H9 (cell line): ENCODE data around the gene SRD5A3. TPM values are rescaled to one million over a fixed set of nuclear protein-coding genes. Genes with fewer than 3 reads are reported as not detected.
"Not testable (repeated sequence)": the region's sequence is repeated elsewhere in the genome, so short reads cannot be mapped to it uniquely, and the experiment has no call there.

Experiments used
- DNase-seq: peaks from one replicate; pipeline ENCODE4 v3.0.0-alpha.2; 2017
- H2AFZ ChIP-seq: one replicate; pipeline ENCODE4 v1.6.1; 2013; ENCODE audit warnings: mild to moderate bottlenecking, low read length, control low read depth, moderate library complexity
- H2AK5ac ChIP-seq: 2 replicates; pipeline ENCODE4 v1.6.1; 2013; ENCODE audit warnings: low read length, control low read depth, mixed read lengths; ENCODE audit not compliant: insufficient read length
- H2BK120ac ChIP-seq: one replicate; pipeline ENCODE4 v1.6.1; 2013; ENCODE audit warnings: low read depth, mild to moderate bottlenecking, low read length, control low read depth, inconsistent platforms; ENCODE audit not compliant: poor library complexity, severe bottlenecking
- H2BK12ac ChIP-seq: 2 replicates; pipeline ENCODE4 v1.6.1; 2013; ENCODE audit warnings: low read length, control low read depth, mixed read lengths, low read depth; ENCODE audit not compliant: insufficient read length
- H2BK15ac ChIP-seq: 2 replicates; pipeline ENCODE4 v1.6.1; 2013; ENCODE audit warnings: low read depth, low read length, control low read depth
- H2BK20ac ChIP-seq: one replicate; pipeline ENCODE4 v1.6.1; 2013; ENCODE audit warnings: low read depth, mild to moderate bottlenecking, low read length, control low read depth, inconsistent platforms; ENCODE audit not compliant: poor library complexity, severe bottlenecking
- H2BK5ac ChIP-seq: 2 replicates; pipeline ENCODE4 v1.6.1; 2013; ENCODE audit warnings: low read length, control low read depth, mixed read lengths; ENCODE audit not compliant: insufficient read length
- H3K14ac ChIP-seq: 2 replicates; pipeline ENCODE4 v1.6.1; 2013; ENCODE audit warnings: low read length, control low read depth; ENCODE audit not compliant: insufficient read depth
- H3K18ac ChIP-seq: 2 replicates; pipeline ENCODE4 v1.6.1; 2013; ENCODE audit warnings: low read depth, mild to moderate bottlenecking, mixed read lengths, low read length, control low read depth; ENCODE audit not compliant: insufficient read length
- H3K23ac ChIP-seq: 2 replicates; pipeline ENCODE4 v1.6.1; 2013; ENCODE audit warnings: low read length, control low read depth, mixed read lengths, low read depth; ENCODE audit not compliant: insufficient read length
- H3K23me2 ChIP-seq: 2 replicates; pipeline ENCODE4 v1.6.1; 2013; ENCODE audit warnings: low read depth, mild to moderate bottlenecking, mixed read lengths, low read length, control low read depth; ENCODE audit not compliant: insufficient read length, poor library complexity, severe bottlenecking
- H3K27ac ChIP-seq: 2 replicates; pipeline ENCODE4 v1.5.1; 2013; ENCODE audit warnings: low read length, control low read depth, mixed read lengths, low read depth; ENCODE audit not compliant: insufficient read length
- H3K27me3 ChIP-seq: 2 replicates; pipeline ENCODE4 v1.6.1; 2013; ENCODE audit warnings: low read length, control low read depth, inconsistent platforms; ENCODE audit not compliant: insufficient read depth
- H3K4ac ChIP-seq: 2 replicates; pipeline ENCODE4 v1.6.1; 2013; ENCODE audit warnings: low read depth, mild to moderate bottlenecking, control low read depth, inconsistent platforms, low read length, moderate library complexity
- H3K4me1 ChIP-seq: 2 replicates; pipeline ENCODE4 v1.6.1; 2013; ENCODE audit warnings: low read length, control low read depth, inconsistent platforms; ENCODE audit not compliant: insufficient read depth
- H3K4me2 ChIP-seq: 2 replicates; pipeline ENCODE4 v1.6.1; 2013; ENCODE audit warnings: low read length, control low read depth, mixed read lengths; ENCODE audit not compliant: insufficient read length, insufficient read depth
- H3K56ac ChIP-seq: 2 replicates; pipeline ENCODE4 v1.6.1; 2013; ENCODE audit warnings: low read depth, mild to moderate bottlenecking, mixed read lengths, low read length, control low read depth; ENCODE audit not compliant: insufficient read length
- H3K79me1 ChIP-seq: 2 replicates; pipeline ENCODE4 v1.6.1; 2013; ENCODE audit warnings: low read depth, mild to moderate bottlenecking, moderate library complexity, low read length, control low read depth, inconsistent platforms; ENCODE audit not compliant: insufficient read depth, poor library complexity, severe bottlenecking
- H3K79me2 ChIP-seq: 2 replicates; pipeline ENCODE4 v1.6.1; 2013; ENCODE audit warnings: low read length, control low read depth, inconsistent platforms; ENCODE audit not compliant: insufficient read depth
- H3K9ac ChIP-seq: 2 replicates; pipeline ENCODE4 v1.6.1; 2013; ENCODE audit warnings: low read length, control low read depth, mixed read lengths; ENCODE audit not compliant: insufficient read length; ENCODE audit errors: extremely low read depth
- H3K9me3 ChIP-seq: one replicate; pipeline ENCODE4 v1.6.1; 2013; ENCODE audit warnings: low read depth, low read length, inconsistent platforms; ENCODE audit not compliant: control insufficient read depth
- H3T11ph ChIP-seq: one replicate; pipeline ENCODE4 v1.6.1; 2013; ENCODE audit warnings: mild to moderate bottlenecking, low read length, control low read depth, inconsistent platforms
- H4K20me1 ChIP-seq: one replicate; pipeline ENCODE4 v1.6.1; 2013; ENCODE audit not compliant: control insufficient read depth, insufficient read length, insufficient read depth
- H4K5ac ChIP-seq: 2 replicates; pipeline ENCODE4 v1.6.1; 2013; ENCODE audit warnings: low read depth, mild to moderate bottlenecking, mixed read lengths, low read length, control low read depth; ENCODE audit not compliant: insufficient read length
- H4K8ac ChIP-seq: replicated peaks from 2 replicates; pipeline ENCODE4 v1.6.1; 2013; ENCODE audit warnings: low read length, control low read depth, mixed read lengths, low read depth; ENCODE audit not compliant: insufficient read length
- H4K91ac ChIP-seq: 2 replicates; pipeline ENCODE4 v1.6.1; 2013; ENCODE audit warnings: low read depth, mild to moderate bottlenecking, moderate library complexity, mixed read lengths, low read length, control low read depth; ENCODE audit not compliant: insufficient read length
- H3K27ac Mint-ChIP-seq, 3 experiments: 2 replicates in 2 of 3; 3 replicates in 1 of 3; pipeline ENCODE4 v1.8.0; 2020 to 2021; ENCODE audit warnings: mixed read lengths in 3 of 3, mild to moderate bottlenecking in 1 of 3, moderate library complexity in 1 of 3
- H3K27me3 Mint-ChIP-seq: 2 replicates; pipeline ENCODE4 v1.8.0; 2021; ENCODE audit warnings: low read depth, mild to moderate bottlenecking, moderate library complexity, mixed read lengths
- H3K36me3 Mint-ChIP-seq, 3 experiments: 2 replicates in 2 of 3; 3 replicates in 1 of 3; pipeline ENCODE4 v1.8.0; 2020 to 2021; ENCODE audit warnings: low read depth in 3 of 3, mixed read lengths in 3 of 3; ENCODE audit not compliant: insufficient read depth in 1 of 3
- H3K4me1 Mint-ChIP-seq, 2 experiments: 2 replicates each; pipeline ENCODE4 v1.8.0; 2020; ENCODE audit warnings: mixed read lengths in 2 of 2
- H3K4me3 Mint-ChIP-seq, 2 experiments: 2 replicates in 1 of 2; 3 replicates in 1 of 2; pipeline ENCODE4 v1.8.0; 2020 to 2021; ENCODE audit warnings: mild to moderate bottlenecking in 2 of 2, mixed read lengths in 2 of 2, moderate library complexity in 1 of 2
- H3K9me3 Mint-ChIP-seq, 2 experiments: 2 replicates in 1 of 2; 3 replicates in 1 of 2; pipeline ENCODE4 v1.8.0; 2020; ENCODE audit warnings: mild to moderate bottlenecking in 2 of 2, mixed read lengths in 2 of 2, moderate library complexity in 1 of 2
- WGBS: extraction: QIAGEN DNeasy Blood & Tissue Kit; methylation state at CpG from one replicate; pipeline ENCODE4 v1.1.7; 2013; ENCODE audit warnings: missing lambda C conversion rate, low lambda C conversion rate, mixed read lengths; ENCODE audit not compliant: insufficient read length; ENCODE audit errors: extremely low coverage; 5-methylcytosine and 5-hydroxymethylcytosine counted together
- total RNA-seq: library from RNA; stranded (reverse); gene quantifications from 2 replicates; pipeline ENCODE4 v1.2.1, GENCODE V29; 2021
- TF ChIP-seq, protein P1 (sequence below): fragments of 200-600 bp; sonication (generic); conservative IDR thresholded peaks from 3 replicates; pipeline ENCODE4 v1.8.0; 2021; ENCODE audit warnings: antibody characterized with exemption, mild to moderate bottlenecking

SRD5A3 gene
- total RNA-seq, 1 experiment from 2014 or later: 35.0 TPM

DNA sequence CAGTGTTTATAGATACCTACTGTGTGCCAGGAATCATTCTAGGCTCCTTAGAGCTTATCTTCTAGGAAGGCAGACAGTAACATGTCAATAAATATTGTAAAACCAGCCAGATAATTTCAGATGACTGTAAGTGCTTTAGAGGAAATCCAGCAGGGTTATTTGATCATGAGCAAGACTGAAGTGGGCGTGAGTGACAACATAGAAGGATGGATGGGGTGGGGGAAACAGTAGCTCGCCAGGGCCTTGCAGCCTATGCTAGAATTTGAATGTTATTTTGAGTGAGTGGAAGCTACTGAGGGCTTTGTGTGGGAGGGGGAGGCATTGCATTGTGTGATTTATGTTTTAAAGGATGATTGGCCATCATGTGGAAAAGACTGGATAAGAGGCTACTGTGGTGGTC is 6.7 kb downstream of the SRD5A3 start:
- no peak overlapping the region for H3K4me2 ChIP-seq
- H3K56ac ChIP-seq: no peak overlapping the region
- no peak overlapping the region for H3K4me3 Mint-ChIP-seq
- H3K9me3 Mint-ChIP-seq: peaks cover 4 to 9% of the 10 kb centered on the region in 2 experiments; a peak in 4 of 5 replicates
- no peaks in the 10 kb centered on the region for H3K27me3 ChIP-seq
- no peak overlapping the region for H2BK120ac ChIP-seq
- H4K8ac ChIP-seq: no peak overlapping the region
- no peak overlapping the region for H2BK12ac ChIP-seq
- H4K91ac ChIP-seq: no peak overlapping the region
- no peak for DNase-seq
- no peak overlapping the region for H2BK20ac ChIP-seq
- peaks cover 6 to 9% of the 10 kb centered on the region in 2 experiments for H3K4me1 Mint-ChIP-seq
- no peak overlapping the region for H2AK5ac ChIP-seq
- H3K14ac ChIP-seq: no peak overlapping the region
- H2BK5ac ChIP-seq: no peak overlapping the region
- no peaks in the 10 kb centered on the region for H3K79me1 ChIP-seq
- H3K9ac ChIP-seq: no peak overlapping the region
- H2BK15ac ChIP-seq: no peak overlapping the region
- no peaks in the 10 kb centered on the region for H3K9me3 ChIP-seq
- no peak overlapping the region for H3K23ac ChIP-seq
- no peak overlapping the region for H4K5ac ChIP-seq
- H3K4me1 ChIP-seq: no peaks in the 10 kb centered on the region
- peaks cover 27 to 32% (median 29%) of the 10 kb centered on the region in 3 experiments for H3K36me3 Mint-ChIP-seq
- H3K27ac Mint-ChIP-seq: no peak overlapping the region
- H3K27ac ChIP-seq: no peak overlapping the region
- no peaks in the 10 kb centered on the region for H3K23me2 ChIP-seq
- H3K27me3 Mint-ChIP-seq: no peaks in the 10 kb centered on the region
- H4K20me1 ChIP-seq: no peaks in the 10 kb centered on the region
- no peak overlapping the region for H3T11ph ChIP-seq
- no CpG with 5 or more reads among the region's 2 CpGs for WGBS
- no peak overlapping the region for H3K18ac ChIP-seq
- H3K79me2 ChIP-seq: no peaks in the 10 kb centered on the region
- no peak overlapping the region for H3K4ac ChIP-seq
- no peak overlapping the region for H2AFZ ChIP-seq
- TF ChIP-seq, protein P1, sequence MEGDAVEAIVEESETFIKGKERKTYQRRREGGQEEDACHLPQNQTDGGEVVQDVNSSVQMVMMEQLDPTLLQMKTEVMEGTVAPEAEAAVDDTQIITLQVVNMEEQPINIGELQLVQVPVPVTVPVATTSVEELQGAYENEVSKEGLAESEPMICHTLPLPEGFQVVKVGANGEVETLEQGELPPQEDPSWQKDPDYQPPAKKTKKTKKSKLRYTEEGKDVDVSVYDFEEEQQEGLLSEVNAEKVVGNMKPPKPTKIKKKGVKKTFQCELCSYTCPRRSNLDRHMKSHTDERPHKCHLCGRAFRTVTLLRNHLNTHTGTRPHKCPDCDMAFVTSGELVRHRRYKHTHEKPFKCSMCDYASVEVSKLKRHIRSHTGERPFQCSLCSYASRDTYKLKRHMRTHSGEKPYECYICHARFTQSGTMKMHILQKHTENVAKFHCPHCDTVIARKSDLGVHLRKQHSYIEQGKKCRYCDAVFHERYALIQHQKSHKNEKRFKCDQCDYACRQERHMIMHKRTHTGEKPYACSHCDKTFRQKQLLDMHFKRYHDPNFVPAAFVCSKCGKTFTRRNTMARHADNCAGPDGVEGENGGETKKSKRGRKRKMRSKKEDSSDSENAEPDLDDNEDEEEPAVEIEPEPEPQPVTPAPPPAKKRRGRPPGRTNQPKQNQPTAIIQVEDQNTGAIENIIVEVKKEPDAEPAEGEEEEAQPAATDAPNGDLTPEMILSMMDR: no peak

DNA sequence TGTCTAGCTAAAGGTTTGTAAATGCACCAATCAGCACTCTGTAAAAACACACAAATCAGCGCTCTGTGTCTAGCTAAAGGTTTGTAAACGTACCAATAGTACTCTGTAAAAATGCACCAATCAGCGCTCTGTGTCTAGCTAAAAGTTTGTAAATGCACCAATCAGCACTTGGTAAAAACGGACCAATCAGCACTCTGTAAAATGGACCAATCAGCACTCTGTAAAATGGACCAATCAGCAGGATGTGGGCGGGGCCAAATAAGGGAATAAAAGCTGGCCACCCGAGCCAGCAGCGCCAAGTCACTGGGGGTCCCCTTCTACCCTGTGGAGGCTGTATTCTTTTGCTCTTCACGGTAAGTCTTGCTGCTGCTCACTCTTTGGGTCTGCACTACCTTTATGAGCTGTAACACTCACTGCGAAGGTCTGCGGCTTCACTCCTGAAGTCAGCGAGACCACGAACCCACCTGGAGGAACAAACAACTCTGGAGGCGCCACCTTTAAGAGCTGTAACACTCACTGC is 7.2 kb downstream of the SRD5A3 start:
- H3K9me3 Mint-ChIP-seq, H3K18ac ChIP-seq, H3K23ac ChIP-seq, H3K56ac ChIP-seq, DNase-seq, H2BK12ac ChIP-seq, H3K27ac Mint-ChIP-seq, H2BK20ac ChIP-seq, H3K27me3 Mint-ChIP-seq, H3T11ph ChIP-seq, H3K4me1 Mint-ChIP-seq, H4K20me1 ChIP-seq, H3K27ac ChIP-seq, H4K91ac ChIP-seq, H4K8ac ChIP-seq, H3K4me1 ChIP-seq, H2BK5ac ChIP-seq, H3K27me3 ChIP-seq, H3K4me3 Mint-ChIP-seq, H3K14ac ChIP-seq, H2BK15ac ChIP-seq, H3K9ac ChIP-seq, H3K79me1 ChIP-seq, H2BK120ac ChIP-seq, H4K5ac ChIP-seq, H2AFZ ChIP-seq, H3K23me2 ChIP-seq, H3K79me2 ChIP-seq, H3K4me2 ChIP-seq, H3K9me3 ChIP-seq, H3K4ac ChIP-seq, H2AK5ac ChIP-seq: not testable (repeated sequence)
- WGBS: no CpG with 5 or more reads among the region's 13 CpGs
- peaks cover 27 to 32% (median 29%) of the 10 kb centered on the region in 3 experiments for H3K36me3 Mint-ChIP-seq
